HepG2 (cell line): ENCODE results near the gene MRPL58.

Experiments used
- CTCF ChIP-seq: sonication (generic); formaldehyde crosslinking; IDR thresholded peaks from 2 replicates; pipeline ENCODE4 v1.5.0; 2020; ENCODE audit warnings: mild to moderate bottlenecking, missing genetic modification reagents, moderate library complexity
- MAFK ChIP-seq, 2 experiments: IDR thresholded peaks in 1 of 2; conservative IDR thresholded peaks in 1 of 2; 2 replicates each; pipeline ENCODE4 v1.6.1; 2011; ENCODE audit warnings: improper control_type of control experiment in 2 of 2, low read length in 2 of 2
- MED8 ChIP-seq: sonication (generic); formaldehyde crosslinking; IDR thresholded peaks from 2 replicates; pipeline ENCODE4 v1.8.1; 2023; ENCODE audit warnings: mild to moderate bottlenecking, missing genetic modification reagents; ENCODE audit not compliant: insufficient replicate concordance

GRCh38 chr17:75044716-75045115, 32.2 kb downstream of the MRPL58 start:
- TF ChIP-seq MED8 (CRISPR knock-in tag) (no peak), MAFK (conservative IDR thresholded peaks at IDR 0.05 in 1 of 2, IDR thresholded peaks at IDR 0.05 in 1 of 2; ENCODE audit: low read length in 2 of 2) (no peak), CTCF (CRISPR knock-in tag) (no peak)
